Medulla oblongata (tissue), 1 donor: ENCODE results near the gene TMIGD2.
"Not testable (repeated sequence)": the region's sequence is repeated elsewhere in the genome, so short reads cannot be mapped to it uniquely, and the experiment has no call there.

Experiments
- DNase-seq: peaks from one replicate; pipeline ENCODE4 v3.0.0-alpha.2; 2015; ENCODE audit errors: extremely low spot score

TMIGD2 gene

DNA sequence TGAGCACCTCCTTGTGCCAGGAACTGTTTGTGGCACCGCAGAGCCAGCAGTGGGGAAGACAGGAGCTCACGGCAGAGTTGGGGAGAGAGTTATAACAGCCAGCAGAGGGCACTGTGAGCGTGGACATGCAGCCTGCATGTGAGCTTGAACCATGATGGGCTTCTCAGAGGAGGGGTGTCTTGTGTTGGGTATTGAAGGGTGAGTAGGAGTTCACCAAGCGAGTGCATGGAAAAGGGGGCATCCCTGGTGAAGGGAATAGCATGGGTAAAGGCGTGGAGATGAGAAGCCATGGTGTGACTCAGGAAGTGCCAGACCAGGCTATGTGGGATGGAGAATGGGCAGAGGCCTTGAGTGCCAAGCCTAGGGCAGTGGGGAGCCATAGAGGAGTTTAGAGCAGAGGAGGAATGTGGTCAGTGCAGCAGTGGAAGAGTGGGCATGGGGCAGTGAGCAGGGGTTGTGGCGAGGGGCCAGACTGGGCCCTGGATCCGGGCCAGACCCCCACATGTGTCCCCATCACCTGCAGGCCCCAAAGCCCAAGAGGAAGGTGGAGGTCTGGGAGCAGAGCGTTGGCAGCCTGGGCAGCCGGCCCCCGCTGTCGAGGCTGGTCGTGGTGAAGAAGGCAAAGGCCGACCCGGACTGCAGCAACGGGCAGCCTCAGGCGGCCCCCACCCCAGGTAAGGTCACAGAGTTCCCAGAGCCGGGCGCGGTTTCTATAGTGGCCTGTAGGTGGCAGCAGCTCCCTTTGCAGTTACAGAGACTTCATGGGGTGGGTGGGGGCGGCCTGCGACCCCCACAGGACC is 34.9 kb downstream of the TMIGD2 start:
- peak; percentile 15 for DNase-seq

DNA sequence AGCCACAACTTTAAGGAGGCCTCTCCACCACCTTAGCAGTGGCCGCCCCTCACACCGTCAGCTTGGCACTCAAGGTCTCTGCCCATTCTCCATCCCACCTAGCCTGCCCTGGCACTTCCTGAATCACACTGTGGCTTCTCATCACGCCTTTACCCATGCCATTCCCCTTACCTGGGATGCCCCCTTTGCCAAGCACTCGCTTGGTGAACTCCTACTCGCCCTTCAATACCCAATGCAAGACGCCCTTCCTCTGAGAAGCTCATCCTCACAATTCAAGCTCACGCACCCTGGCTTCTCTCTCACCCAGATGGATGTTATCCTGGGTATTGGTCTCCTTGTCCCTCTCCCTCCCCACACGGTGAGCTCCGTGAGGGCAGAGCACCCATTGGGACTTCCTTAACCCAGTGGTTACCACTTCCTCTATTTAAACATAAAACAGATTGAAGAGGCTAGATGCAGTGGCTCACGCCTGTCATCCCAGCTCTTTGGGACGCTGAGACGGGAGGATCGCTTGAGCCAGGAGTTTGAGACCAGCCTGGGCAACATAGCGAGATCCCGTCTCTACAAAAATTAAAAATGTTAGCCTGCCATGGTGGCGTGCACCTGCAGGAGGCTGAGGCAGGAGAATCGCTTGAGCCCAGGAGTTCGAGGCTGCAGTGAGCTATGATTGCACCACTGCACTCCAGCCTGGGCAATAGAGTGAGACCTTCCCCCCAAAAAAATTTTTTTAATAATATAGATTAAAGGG is 35.8 kb downstream of the TMIGD2 start:
- DNase-seq, result no peak

DNA sequence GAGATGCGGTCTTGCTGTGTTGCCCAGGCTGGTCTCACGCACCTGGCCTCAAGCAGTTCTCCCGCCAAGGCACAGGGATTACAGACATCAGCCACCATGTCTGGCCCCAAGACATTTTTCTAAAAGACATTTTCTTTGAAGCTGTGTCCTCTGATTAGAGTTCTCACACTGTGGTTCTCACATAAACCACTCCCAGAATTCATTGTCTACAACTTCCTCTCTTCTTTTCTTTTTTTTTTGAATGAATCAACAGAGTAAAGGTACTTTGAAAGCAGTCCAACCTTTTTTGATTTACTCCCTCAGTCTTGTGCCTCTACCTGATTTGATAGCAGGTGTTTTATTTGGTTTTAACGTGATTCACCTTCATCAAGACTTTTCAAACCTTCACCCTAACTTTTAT is 37.4 kb downstream of the TMIGD2 start:
- DNase-seq, result no peak

DNA sequence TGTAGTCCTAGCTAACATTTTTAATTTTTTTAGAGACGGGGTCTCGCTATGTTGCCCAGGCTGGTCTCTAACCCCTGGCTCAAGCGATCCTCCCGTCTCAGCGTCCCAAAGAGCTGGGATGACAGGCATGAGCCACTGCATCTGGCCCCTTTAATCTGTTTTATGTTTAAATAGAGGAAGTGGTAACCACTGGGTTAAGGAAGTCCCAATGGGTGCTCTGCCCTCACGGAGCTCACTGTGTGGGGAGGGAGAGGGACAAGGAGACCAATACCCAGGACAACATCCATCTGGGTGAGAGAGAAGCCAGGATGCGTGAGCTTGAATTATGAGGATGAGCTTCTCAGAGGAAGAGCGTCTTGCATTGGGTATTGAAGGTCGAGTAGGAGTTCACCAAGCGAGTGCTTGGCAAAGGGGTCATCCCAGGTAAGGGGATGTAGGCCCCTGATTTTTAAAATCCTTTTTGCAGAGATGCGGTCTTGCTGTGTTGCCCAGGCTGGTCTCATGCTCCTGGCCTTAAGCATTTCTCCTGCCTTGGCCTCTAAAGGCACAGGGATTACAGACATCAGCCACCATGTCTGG is 41.5 kb downstream of the TMIGD2 start:
- peak; percentile 15 for DNase-seq

DNA sequence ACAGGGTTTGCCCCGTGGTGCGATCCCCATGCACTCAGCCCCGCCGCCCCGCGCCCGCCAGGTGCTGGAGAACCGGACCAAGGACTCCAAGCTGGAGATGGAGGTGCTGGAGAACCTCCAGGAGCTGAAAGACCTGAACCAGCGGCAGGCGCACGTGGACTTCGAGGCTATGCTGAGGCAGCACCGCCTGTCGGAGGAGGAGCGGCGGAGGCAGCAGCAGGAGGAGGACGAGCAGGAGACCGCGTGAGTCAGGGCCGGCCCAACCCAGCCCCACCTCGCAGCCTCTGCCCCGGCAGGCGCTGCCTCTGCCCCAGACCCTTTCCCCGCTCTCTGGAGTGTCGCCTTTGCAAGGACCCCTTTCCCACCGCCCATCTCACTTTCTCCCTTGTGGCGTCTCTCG is 44.0 kb downstream of the TMIGD2 start:
- DNase-seq, result no peak

DNA sequence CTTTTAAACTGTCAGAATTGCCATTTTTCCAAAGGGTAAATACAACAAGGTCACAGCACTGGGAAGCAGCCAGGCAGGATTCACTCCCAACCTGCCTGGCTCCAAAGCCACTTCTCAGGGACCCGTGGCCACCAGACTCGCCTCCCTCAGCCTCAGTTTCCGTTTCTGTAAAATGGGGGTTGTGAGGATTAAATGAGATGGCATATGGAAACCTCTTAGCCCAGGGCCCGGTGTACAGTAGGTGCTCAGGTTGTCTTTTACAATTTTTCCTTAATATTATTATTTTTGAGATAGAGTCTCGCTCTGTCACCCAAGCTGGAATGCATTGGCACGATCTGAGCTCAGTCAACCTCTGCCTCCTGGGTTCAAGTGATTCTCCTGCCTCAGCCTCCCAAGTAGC is 45.2 kb downstream of the TMIGD2 start:
- DNase-seq, result no peak

DNA sequence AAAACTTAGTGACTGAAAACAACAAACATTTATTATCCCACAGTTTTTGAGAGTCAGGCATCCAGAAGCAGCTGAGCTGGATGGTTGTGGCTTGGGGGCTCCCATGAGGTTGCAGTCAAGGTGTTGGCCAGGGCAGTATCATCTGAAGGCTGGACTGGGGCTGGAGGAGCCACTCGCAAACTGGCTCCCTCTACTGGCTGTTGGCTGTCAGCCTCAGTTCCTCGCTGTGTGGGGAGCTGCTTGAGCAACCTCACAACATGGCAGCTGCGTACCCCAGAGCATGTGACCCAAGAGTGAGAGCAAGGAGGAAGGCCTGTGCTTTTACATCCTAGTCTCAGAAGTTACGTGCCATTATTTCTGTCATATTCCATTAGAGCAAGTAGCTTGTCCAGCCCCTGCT is 45.6 kb downstream of the TMIGD2 start:
- DNase-seq, result no peak

DNA sequence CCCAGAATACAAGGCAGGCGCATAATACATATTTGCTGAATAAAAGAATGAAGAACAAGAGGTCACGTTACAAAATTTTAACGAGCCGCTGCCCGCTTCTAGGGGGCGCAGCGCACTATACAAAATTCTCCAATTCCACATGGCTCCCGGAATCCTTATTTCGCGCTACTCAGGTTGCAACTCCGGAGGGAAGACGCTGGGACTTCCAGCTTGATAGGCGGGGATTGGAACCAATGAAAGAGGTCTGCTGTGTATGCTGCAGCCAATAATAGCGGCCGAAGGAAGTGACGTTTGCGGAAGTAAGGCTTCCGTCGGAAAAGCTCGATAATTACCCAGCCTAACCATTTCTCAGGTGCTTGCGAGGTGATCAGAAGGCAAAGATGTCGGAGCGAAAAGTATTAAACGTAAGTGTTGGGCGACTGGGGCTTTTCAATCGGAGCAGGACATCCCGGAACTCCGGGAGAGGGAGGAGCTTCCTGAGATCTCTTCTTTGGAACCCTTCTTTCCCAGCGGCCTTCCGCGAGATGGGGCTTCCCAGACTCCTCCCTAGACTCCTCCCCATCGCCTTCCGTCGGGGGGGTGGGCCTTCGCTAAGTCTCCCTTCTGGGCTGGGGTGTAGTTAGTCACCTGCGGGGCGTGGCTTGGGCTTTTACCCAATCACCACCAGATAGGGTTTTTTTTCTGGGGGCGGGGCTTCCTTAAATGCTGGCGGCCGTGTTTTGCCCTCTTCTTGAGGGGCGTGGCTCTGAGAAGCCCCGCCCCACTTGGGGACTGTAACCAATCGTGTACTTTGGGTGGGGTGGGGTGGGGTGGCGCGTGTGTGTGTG is 55.2 kb downstream of the TMIGD2 start, which contains the start of gene YJU2:
TSS of gene YJU2 (plus strand) at position 314 of the 827 bp plus-strand sequence. CDS start at position 381, 67 bp downstream.
- peak; percentile 99 for DNase-seq

DNA sequence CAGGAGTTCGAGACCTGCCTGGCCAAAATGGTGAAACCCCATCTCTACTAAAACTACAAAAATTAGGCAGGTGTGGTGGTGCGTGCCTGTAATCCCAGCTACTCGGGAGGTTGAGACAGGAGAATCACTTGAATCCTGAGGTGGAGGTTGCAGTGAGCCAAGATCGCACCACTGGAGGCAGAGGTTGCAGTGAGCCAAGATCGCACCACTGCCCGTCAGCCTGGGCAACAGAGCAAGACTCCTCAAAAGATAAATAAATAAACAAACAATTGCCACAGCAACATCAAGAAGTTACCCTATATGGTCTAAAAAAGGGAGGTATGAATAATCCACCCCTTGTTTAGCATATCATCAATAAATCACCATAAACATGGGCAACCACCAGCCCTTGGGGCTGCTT is 56.3 kb downstream of the TMIGD2 start:
- DNase-seq, result not testable (repeated sequence)
